MM.1S (cell line): ENCODE results near the gene ANGPTL8.

Experiments
- DNase-seq: peaks from one replicate; pipeline ENCODE4 v3.0.0-alpha.2; 2015
- H2AFZ ChIP-seq: fragments of 300-600 bp; sonication (generic); 2 replicates; pipeline ENCODE4 v1.6.0; 2016; ENCODE audit warnings: antibody characterized with exemption, low read length
- H3F3A ChIP-seq: fragments of 300-600 bp; sonication (generic); 2 replicates; pipeline ENCODE4 v1.6.1; 2016; ENCODE audit warnings: mild to moderate bottlenecking, antibody characterized with exemption, low read length, moderate library complexity, mixed read lengths; ENCODE audit not compliant: insufficient read depth
- H3K27ac ChIP-seq: fragments of 300-600 bp; sonication (generic); 2 replicates; pipeline ENCODE4 v1.5.1; 2016; ENCODE audit warnings: mild to moderate bottlenecking, low read length
- H3K27me3 ChIP-seq: fragments of 300-600 bp; sonication (generic); replicated peaks from 2 replicates; pipeline ENCODE4 v1.6.0; 2016; ENCODE audit warnings: low read length; ENCODE audit not compliant: insufficient read depth
- H3K36me3 ChIP-seq: fragments of 300-600 bp; sonication (generic); replicated peaks from 2 replicates; pipeline ENCODE4 v1.6.1; 2016; ENCODE audit warnings: mild to moderate bottlenecking, low read length, mixed read lengths; ENCODE audit not compliant: insufficient read depth
- H3K4me1 ChIP-seq: fragments of 300-600 bp; sonication (generic); 2 replicates; pipeline ENCODE4 v1.6.1; 2016; ENCODE audit warnings: low read length, mixed read lengths
- H3K4me2 ChIP-seq: fragments of 300-600 bp; sonication (generic); 2 replicates; pipeline ENCODE4 v1.6.0; 2016; ENCODE audit warnings: low read depth, low read length
- H3K4me3 ChIP-seq: fragments of 300-600 bp; sonication (generic); 2 replicates; pipeline ENCODE4 v1.5.1; 2016; ENCODE audit warnings: low read length, mixed read lengths
- H3K79me2 ChIP-seq: fragments of 300-600 bp; sonication (generic); 2 replicates; pipeline ENCODE4 v1.6.1; 2016; ENCODE audit warnings: mixed run types, low read length, mixed read lengths
- H3K9ac ChIP-seq: fragments of 300-600 bp; sonication (generic); 2 replicates; pipeline ENCODE4 v1.6.1; 2016; ENCODE audit warnings: low read length, mixed read lengths
- H3K9me2 ChIP-seq: fragments of 300-600 bp; sonication (generic); replicated peaks from 2 replicates; pipeline ENCODE4 v1.6.1; 2016; ENCODE audit warnings: mild to moderate bottlenecking, low read length, mixed read lengths; ENCODE audit not compliant: insufficient read depth
- H3K9me3 ChIP-seq: fragments of 300-600 bp; sonication (generic); replicated peaks from 2 replicates; pipeline ENCODE4 v1.6.1; 2016; ENCODE audit warnings: mild to moderate bottlenecking, low read length, mixed read lengths; ENCODE audit not compliant: insufficient read depth
- H4K20me1 ChIP-seq: fragments of 300-600 bp; sonication (generic); 2 replicates; pipeline ENCODE4 v1.6.1; 2016; ENCODE audit warnings: mild to moderate bottlenecking, low read length, moderate library complexity, mixed read lengths; ENCODE audit not compliant: insufficient read depth
- CTCF ChIP-seq: fragments of 300-600 bp; sonication (generic); IDR thresholded peaks from 2 replicates; pipeline ENCODE4 v1.5.1; 2016; ENCODE audit warnings: antibody characterized with exemption, low read length, mixed read lengths
- EZH2 ChIP-seq: fragments of 300-600 bp; sonication (generic); optimal IDR thresholded peaks from 2 replicates; pipeline ENCODE3; 2017; ENCODE audit warnings: low read depth, mild to moderate bottlenecking, antibody characterized with exemption, low read length, mixed read lengths
- EZH2phosphoT487 ChIP-seq: fragments of 300-600 bp; sonication (generic); IDR thresholded peaks from 2 replicates; pipeline ENCODE4 v1.6.1; 2018; ENCODE audit warnings: antibody characterized with exemption, low read length

The ANGPTL8 gene

GRCh38 chr19:11290256-11290655 is 50.8 kb downstream of the ANGPTL8 start:
- H3K4me3 ChIP-seq, result no peak overlapping the region
- no peaks in the 10 kb centered on the region for H3F3A ChIP-seq
- no peak overlapping the region for H3K9ac ChIP-seq
- no peak overlapping the region for H3K4me2 ChIP-seq
- no peaks in the 10 kb centered on the region for H3K79me2 ChIP-seq
- no peaks in the 10 kb centered on the region for H3K9me3 ChIP-seq
- H3K27me3 ChIP-seq, result peaks cover 83% of the 10 kb centered on the region
- H3K27ac ChIP-seq, result no peak overlapping the region
- H3K4me1 ChIP-seq, result peaks cover 4% of the 10 kb centered on the region; the same call in 1 of the 2 replicates
- no peak for DNase-seq
- no peaks in the 10 kb centered on the region for H3K36me3 ChIP-seq
- H3K9me2 ChIP-seq, result no peaks in the 10 kb centered on the region
- TF ChIP-seq EZH2 (no peak), EZH2phosphoT487 (no peak), CTCF (no peak)
- H2AFZ ChIP-seq, result no peak overlapping the region
- no peaks in the 10 kb centered on the region for H4K20me1 ChIP-seq

GRCh38 chr19:11291415-11291814 is 52.0 kb downstream of the ANGPTL8 start:
- no peaks in the 10 kb centered on the region for H3F3A ChIP-seq
- peaks cover 4% of the 10 kb centered on the region; the same call in 1 of the 2 replicates for H3K4me1 ChIP-seq
- TF ChIP-seq EZH2phosphoT487, result no peak
- TF ChIP-seq EZH2, result no peak
- TF ChIP-seq CTCF, result no peak
- no peak overlapping the region for H3K4me3 ChIP-seq
- no peaks in the 10 kb centered on the region for H3K36me3 ChIP-seq
- H3K4me2 ChIP-seq, result no peak overlapping the region
- peaks cover 85% of the 10 kb centered on the region for H3K27me3 ChIP-seq
- H3K27ac ChIP-seq, result no peak overlapping the region
- no peaks in the 10 kb centered on the region for H3K9me2 ChIP-seq
- H4K20me1 ChIP-seq, result no peaks in the 10 kb centered on the region
- H3K9me3 ChIP-seq, result no peaks in the 10 kb centered on the region
- H2AFZ ChIP-seq, result no peak overlapping the region
- H3K9ac ChIP-seq, result no peak overlapping the region
- DNase-seq, result no peak
- H3K79me2 ChIP-seq, result no peaks in the 10 kb centered on the region
